DMS 273 treated with DMSO at 0.1 percent for 48 hours (cell line): Measurements from ENCODE around the gene MICAL2.

Source experiments
- DNase-seq: peaks from one replicate; lab custom pipeline; 2025; lab: John Stamatoyannopoulos, UW

MICAL2 gene

GRCh38 chr11:12170984-12171383 is 60.6 kb downstream of the MICAL2 start:
- no peak for DNase-seq

- no peak for DNase-seq
Observed at GRCh38 chr11:12171921-12172320, 61.5 kb downstream of the MICAL2 start.

- no peak for DNase-seq
Observed at GRCh38 chr11:12172493-12173013, 62.2 kb downstream of the MICAL2 start.

GRCh38 chr11:12173111-12173510 is 62.7 kb downstream of the MICAL2 start:
- DNase-seq, result no peak

GRCh38 chr11:12174128-12174476 is 63.7 kb downstream of the MICAL2 start:
- no peak for DNase-seq

- DNase-seq, result no peak
Observed at GRCh38 chr11:12174477-12175143, 64.2 kb downstream of the MICAL2 start.

- DNase-seq, result no peak
Observed at GRCh38 chr11:12175694-12176241, 65.4 kb downstream of the MICAL2 start.

- no peak for DNase-seq
Observed at GRCh38 chr11:12176410-12176809, 66.0 kb downstream of the MICAL2 start.

GRCh38 chr11:12177739-12178338 is 67.4 kb downstream of the MICAL2 start:
- DNase-seq, result no peak

- no peak for DNase-seq
Observed at GRCh38 chr11:12179019-12179418, 68.6 kb downstream of the MICAL2 start.

- DNase-seq, result peak; percentile 9
Observed at GRCh38 chr11:12179531-12179930, 69.1 kb downstream of the MICAL2 start.

GRCh38 chr11:12180257-12181205 is 70.1 kb downstream of the MICAL2 start:
- no peak for DNase-seq

- DNase-seq, result no peak
Observed at GRCh38 chr11:12182302-12182675, 71.9 kb downstream of the MICAL2 start.

GRCh38 chr11:12182676-12183541 is 72.5 kb downstream of the MICAL2 start:
- no peak for DNase-seq

GRCh38 chr11:12183827-12184620 is 73.6 kb downstream of the MICAL2 start:
- no peak for DNase-seq

GRCh38 chr11:12184699-12185098 is 74.3 kb downstream of the MICAL2 start:
- DNase-seq, result no peak

- no peak for DNase-seq
Observed at GRCh38 chr11:12185106-12185690, 74.8 kb downstream of the MICAL2 start.

GRCh38 chr11:12185914-12186313 is 75.5 kb downstream of the MICAL2 start:
- DNase-seq, result peak; percentile 21

- DNase-seq, result no peak
Observed at GRCh38 chr11:12186701-12187100, 76.3 kb downstream of the MICAL2 start.

- DNase-seq, result no peak
Observed at GRCh38 chr11:12187399-12187798, 77.0 kb downstream of the MICAL2 start.
